ENCODE data around the gene CDK5RAP2. TPM values are rescaled to one million over a fixed set of nuclear protein-coding genes. Genes with fewer than 3 reads are reported as not detected.
"Not testable (repeated sequence)": the region's sequence is repeated elsewhere in the genome, so short reads cannot be mapped to it uniquely, and the experiment has no call there.

CDK5RAP2 gene
- total RNA-seq, 1 experiment from 2014 or later = 103 TPM

DNA sequence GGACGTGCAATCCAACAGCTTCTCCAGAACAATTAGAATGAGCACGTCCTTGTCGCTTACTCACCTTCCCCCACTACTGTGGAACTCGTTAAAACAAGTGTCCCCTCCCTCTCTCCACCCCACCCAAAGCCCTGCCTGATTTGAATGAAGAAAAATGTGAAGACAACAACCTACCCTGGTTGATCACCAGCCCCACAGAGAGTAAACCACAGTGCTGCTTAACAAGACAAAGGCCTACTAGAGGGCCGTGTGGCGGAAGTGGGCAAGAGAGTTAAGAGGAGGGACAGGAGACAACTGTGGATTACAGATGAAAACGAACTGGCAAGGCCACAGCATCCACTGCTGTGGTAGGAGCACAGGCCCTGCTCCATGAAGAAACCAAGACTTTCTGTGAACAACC is 51.1 kb downstream of the CDK5RAP2 start:
- in situ Hi-C loops (cut with HindIII; ENCODE audit: low pct_unique_long_range_greater_than_20kb, low sequenced_read_pairs) = no loop called here
- DNase-seq (ENCODE audit: low read depth) = no peak

DNA sequence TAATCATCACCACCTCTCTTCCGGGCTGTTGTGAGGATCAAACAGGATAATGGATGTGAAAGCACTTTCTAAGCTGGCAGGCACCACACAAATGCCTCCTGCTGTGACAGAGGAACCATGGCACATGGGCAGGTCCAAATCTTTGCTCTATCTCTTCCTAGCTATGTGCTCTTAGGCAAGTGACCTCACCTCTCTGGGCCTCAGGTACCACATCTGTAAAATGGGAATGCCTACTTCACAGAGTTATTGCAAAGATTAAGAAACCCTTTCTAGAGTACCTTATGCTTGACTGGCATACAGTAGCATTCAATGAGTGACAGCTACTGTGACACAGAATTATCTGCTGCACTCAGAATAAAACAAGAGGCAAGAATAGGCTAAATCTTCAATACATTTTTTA is 51.6 kb downstream of the CDK5RAP2 start:
- DNase-seq (ENCODE audit: low read depth) = no peak
- in situ Hi-C loops (cut with HindIII; ENCODE audit: low pct_unique_long_range_greater_than_20kb, low sequenced_read_pairs) = no loop called here

DNA sequence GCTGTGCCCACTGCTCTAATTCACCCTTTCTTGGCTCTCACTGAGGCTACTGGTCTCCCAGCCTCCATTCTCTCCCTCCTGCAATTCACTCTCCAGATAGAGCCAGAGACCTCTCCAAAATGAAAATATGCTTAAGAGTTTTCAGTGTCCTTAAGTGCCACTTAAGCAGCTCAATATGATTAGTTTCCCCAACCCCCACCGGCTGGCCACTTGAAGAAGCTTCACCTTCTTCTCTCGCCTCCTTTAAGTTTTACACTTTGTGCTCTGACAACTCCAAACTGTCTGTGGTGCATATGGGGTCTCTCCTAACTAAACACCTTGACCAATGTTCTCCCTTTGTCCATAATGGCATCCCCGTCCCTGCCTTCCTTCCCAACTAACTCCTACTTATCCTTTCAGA is 53.4 kb downstream of the CDK5RAP2 start:
- in situ Hi-C loops (cut with HindIII; ENCODE audit: low pct_unique_long_range_greater_than_20kb, low sequenced_read_pairs) = no loop called here
- DNase-seq (ENCODE audit: low read depth) = no peak

DNA sequence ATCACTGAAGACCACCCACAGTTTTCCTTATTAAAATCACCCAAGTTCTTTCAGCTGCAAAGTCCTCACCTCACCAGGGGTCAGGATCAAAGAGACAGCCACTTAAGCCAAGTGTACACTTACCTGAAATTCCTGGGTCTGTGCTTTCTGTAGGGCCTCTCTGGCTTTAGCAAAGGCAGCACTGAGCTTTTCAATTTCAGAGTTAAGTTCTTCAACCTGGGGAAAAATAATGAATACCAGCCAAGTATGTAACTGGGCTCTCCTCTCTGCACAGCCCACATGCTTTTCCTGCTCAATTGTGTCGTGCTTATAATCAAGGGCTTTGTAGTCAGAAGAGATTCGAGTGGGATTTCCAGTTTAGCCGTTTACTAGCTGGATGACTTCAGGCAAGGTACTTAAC is 55.1 kb downstream of the CDK5RAP2 start:
- in situ Hi-C loops (cut with HindIII; ENCODE audit: low pct_unique_long_range_greater_than_20kb, low sequenced_read_pairs) = no loop called here
- no peak for DNase-seq (ENCODE audit: low read depth)

DNA sequence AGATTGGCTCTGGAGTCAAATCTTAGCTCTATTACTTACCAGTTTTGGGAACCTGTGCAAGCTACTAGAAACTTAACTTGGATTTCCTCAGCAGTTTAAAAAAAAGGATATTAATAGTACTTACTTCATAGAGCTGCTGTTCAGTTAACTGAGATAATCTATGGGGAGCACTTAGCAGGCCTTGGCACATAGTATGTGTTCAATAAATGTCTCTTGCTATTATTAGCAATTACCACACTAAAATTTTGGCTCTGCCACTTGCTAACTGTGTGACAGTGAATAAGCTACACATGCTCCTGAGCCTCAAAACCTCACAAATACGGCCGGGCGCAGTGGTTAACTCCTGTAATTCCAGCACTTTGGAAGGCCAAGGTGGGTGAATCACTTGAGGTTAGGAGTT is 55.9 kb downstream of the CDK5RAP2 start:
- in situ Hi-C loops (cut with HindIII; ENCODE audit: low pct_unique_long_range_greater_than_20kb, low sequenced_read_pairs) = no loop called here
- DNase-seq (ENCODE audit: low read depth) = no peak

- in situ Hi-C loops (cut with HindIII; ENCODE audit: low pct_unique_long_range_greater_than_20kb, low sequenced_read_pairs) = no loop called here
- DNase-seq (ENCODE audit: low read depth) = no peak
These were observed 57.4 kb downstream of the CDK5RAP2 start for GRCh38 chr9:120522558-120522957.

DNA sequence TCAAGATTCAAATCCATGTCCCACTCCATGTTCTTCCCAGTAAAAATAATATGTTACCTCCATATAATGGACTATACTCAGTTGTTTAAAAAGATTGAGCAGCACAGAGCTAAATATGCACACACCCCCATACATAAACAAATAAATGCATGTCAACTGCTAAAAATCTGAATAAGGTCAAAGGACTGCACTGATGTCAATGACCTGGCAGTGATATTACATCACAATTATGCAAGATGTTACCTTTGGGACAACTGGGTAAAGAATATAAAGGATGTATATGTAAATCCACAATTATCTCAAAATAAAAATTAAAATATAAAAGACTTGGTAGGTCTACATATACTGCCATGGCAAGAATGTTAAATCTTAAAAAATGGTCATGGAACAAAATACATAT is 57.9 kb downstream of the CDK5RAP2 start:
- in situ Hi-C loops (cut with HindIII; ENCODE audit: low pct_unique_long_range_greater_than_20kb, low sequenced_read_pairs) = no loop called here

DNA sequence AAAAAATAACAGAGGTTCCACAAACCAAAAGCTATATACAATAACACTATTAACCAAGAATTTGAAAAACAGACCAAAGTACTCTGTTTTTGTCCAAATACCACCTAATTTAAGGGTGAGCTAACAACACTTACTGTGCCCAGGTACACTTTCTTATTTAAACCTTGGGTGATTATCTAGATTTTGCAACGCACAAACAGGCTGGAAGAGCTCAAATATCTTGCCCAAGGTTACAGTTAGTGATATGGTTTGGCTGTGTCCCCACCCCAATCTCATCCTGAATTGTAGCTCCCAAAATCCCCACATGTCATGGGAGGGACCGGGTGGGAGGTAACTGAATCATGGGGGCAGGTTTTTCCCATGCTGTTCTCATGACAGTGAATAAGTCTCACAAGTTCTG is 58.9 kb downstream of the CDK5RAP2 start:
- DNase-seq (ENCODE audit: low read depth) = no peak
- in situ Hi-C loops (cut with HindIII; ENCODE audit: low pct_unique_long_range_greater_than_20kb, low sequenced_read_pairs) = no loop called here

More for the DNA sequence above, 57.9 kb downstream of the CDK5RAP2 start:
- no peak for DNase-seq (ENCODE audit: low read depth)

- in situ Hi-C loops (cut with HindIII; ENCODE audit: low pct_unique_long_range_greater_than_20kb, low sequenced_read_pairs); DNase-seq (ENCODE audit: low read depth): not testable (repeated sequence)
These were observed 64.0 kb downstream of the CDK5RAP2 start for GRCh38 chr9:120515996-120516395.

GRCh38 chr9:120515481-120515880 is 64.5 kb downstream of the CDK5RAP2 start:
- DNase-seq (ENCODE audit: low read depth); in situ Hi-C loops (cut with HindIII; ENCODE audit: low pct_unique_long_range_greater_than_20kb, low sequenced_read_pairs): not testable (repeated sequence)

- in situ Hi-C loops (cut with HindIII; ENCODE audit: low pct_unique_long_range_greater_than_20kb, low sequenced_read_pairs) = no loop called here
These were observed 65.6 kb downstream of the CDK5RAP2 start for GRCh38 chr9:120514405-120514804.

DNA sequence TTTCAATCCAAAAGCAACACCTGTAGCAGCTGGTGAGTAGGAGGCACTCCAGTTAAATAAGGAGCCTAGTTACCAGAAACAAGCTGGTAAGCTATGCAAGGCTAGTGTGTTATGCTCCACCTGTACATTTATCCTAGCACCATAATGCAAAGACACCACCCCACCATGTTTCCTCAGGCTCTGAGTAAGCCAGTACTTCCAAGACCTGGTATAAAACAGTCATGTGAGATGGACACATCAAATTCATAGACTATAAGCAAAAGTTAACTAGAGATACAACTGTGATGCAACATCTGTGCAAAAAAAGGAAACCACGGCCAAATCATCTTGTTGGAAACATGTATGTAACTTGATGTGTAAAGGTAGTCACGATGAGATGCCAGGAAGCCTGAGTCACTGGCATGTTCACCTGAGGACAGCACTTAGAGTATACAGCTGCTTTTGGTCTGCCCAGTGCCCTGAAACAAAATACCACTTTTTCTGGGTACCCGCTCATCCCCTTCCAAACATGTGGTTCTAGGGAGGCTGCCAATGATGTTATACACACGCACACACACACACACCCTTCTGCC is 66.1 kb downstream of the CDK5RAP2 start:
- in situ Hi-C loops (cut with HindIII; ENCODE audit: low pct_unique_long_range_greater_than_20kb, low sequenced_read_pairs) = no loop called here
- DNase-seq (ENCODE audit: low read depth) = no peak

More at GRCh38 chr9:120514405-120514804, 65.6 kb downstream of the CDK5RAP2 start:
- DNase-seq (ENCODE audit: low read depth) = no peak

DNA sequence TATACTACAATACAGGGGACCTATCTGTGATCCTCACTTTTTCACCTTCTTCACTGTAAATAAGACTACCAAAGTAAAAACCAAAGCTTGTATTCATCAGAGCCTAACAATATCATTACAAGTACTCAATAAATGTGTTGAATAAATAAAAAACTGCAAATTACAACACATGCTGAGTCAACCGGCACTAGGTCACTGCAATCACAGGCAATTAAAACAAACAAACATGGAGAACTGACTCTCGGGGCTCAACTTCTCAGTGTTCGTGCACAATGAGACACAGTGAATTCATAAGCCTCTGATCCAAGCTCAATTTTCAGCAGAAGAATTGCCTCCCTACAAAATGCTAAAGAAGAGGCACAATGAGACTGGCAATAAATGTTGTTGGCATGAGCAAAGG is 69.2 kb downstream of the CDK5RAP2 start:
- in situ Hi-C loops (cut with HindIII; ENCODE audit: low pct_unique_long_range_greater_than_20kb, low sequenced_read_pairs) = no loop called here
- no peak for DNase-seq (ENCODE audit: low read depth)

GRCh38 chr9:120507936-120508510 is 71.9 kb downstream of the CDK5RAP2 start:
- in situ Hi-C loops (cut with HindIII; ENCODE audit: low pct_unique_long_range_greater_than_20kb, low sequenced_read_pairs) = no loop called here
- no peak for DNase-seq (ENCODE audit: low read depth)

DNA sequence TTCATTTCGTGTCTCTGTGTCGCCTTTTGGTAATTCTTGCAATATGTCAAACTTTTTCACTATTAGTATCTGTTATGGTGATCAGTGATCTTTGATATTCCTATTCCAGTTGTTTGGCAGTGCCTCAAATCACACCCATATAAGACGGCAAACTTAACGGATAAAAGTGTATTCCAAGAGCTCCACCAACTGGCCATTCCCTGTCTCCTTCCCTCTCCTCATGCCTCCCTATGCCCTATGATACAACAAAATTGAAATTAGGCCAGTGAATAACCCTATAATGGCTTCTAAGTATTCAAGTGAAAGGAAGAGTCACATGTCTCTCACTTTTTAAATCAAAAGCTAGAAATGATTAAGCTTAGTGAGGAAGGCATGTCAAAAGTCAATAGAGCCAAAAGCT is 74.8 kb downstream of the CDK5RAP2 start:
- in situ Hi-C loops (cut with HindIII; ENCODE audit: low pct_unique_long_range_greater_than_20kb, low sequenced_read_pairs) = no loop called here
- no peak for DNase-seq (ENCODE audit: low read depth)

- DNase-seq (ENCODE audit: low read depth) = no peak
- in situ Hi-C loops (cut with HindIII; ENCODE audit: low pct_unique_long_range_greater_than_20kb, low sequenced_read_pairs) = no loop called here
These were observed 79.2 kb downstream of the CDK5RAP2 start for GRCh38 chr9:120500733-120501132.

DNA sequence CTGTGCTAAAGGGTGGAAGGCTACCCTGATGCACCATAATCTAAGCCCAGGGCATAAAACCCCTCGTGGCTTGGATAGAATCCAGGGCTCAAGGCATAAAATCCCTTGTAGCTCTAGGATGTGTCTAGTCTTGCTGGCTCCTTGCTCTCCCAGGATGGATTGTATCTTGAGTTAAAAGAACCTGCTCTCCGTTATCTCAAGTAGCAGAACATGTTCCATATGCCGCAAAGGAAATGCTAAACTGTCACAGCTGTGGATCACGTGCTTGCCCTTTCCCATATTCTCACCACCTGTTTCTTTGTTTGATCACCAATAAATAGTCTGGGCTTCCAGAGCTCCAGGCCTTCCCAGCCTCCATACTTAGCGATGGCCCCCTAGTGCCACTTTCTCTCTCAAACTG is 82.1 kb downstream of the CDK5RAP2 start:
- in situ Hi-C loops (cut with HindIII; ENCODE audit: low pct_unique_long_range_greater_than_20kb, low sequenced_read_pairs) = not testable (repeated sequence)

DNA sequence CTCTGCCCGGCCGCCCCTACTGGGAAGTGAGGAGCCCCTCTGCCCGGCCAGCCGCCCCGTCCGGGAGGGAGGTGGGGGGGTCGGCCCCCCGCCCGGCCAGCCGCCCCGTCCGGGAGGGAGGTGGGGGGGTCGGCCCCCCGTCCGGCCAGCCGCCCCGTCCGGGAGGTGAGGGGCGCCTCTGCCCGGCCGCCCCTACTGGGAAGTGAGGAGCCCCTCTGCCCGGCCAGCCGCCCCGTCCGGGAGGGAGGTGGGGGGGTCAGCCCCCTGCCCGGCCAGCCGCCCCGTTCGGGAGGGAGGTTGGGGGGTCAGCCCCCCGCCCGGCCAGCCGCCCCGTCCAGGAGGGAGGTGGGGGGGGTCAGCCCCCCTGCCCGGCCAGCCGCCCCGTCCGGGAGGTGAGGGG is 83.5 kb downstream of the CDK5RAP2 start:
- DNase-seq (ENCODE audit: low read depth); in situ Hi-C loops (cut with HindIII; ENCODE audit: low pct_unique_long_range_greater_than_20kb, low sequenced_read_pairs): not testable (repeated sequence)

More for the DNA sequence above, 82.1 kb downstream of the CDK5RAP2 start:
- DNase-seq (ENCODE audit: low read depth) = not testable (repeated sequence)

- no peak for DNase-seq (ENCODE audit: low read depth)
- in situ Hi-C loops (cut with HindIII; ENCODE audit: low pct_unique_long_range_greater_than_20kb, low sequenced_read_pairs) = no loop called here
These were observed 88.9 kb downstream of the CDK5RAP2 start for GRCh38 chr9:120490888-120491595.

DNA sequence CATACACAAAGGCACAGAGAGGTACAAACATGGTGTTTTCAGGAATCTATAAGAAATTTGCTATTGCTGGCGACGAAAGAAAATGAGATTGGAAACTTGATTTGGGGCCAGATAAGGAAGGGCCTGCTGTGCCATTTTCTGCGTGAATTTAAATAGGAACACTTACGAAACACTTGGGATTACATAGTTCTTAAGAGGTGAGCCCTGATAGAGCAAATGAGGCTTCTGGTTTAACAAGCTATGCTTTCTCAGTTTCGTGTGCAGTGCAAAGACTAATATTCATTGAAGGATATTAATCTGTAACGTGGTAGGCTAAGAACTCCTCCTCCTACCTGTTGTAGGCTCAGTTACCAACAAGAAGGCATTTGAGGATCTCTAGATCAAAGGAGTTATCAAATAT is 93.1 kb downstream of the CDK5RAP2 start:
- no peak for DNase-seq (ENCODE audit: low read depth)
- in situ Hi-C loops (cut with HindIII; ENCODE audit: low pct_unique_long_range_greater_than_20kb, low sequenced_read_pairs) = no loop called here
